Mesenchymal stem cell (in vitro differentiated cells and primary cell): ENCODE results near the gene GATB.

Experiments used
- DNase-seq: peaks from one replicate; pipeline ENCODE4 v3.0.0-alpha.2; 2013
- H2AFZ ChIP-seq: one replicate; pipeline ENCODE4 v1.6.1; 2013; ENCODE audit warnings: low read depth, mild to moderate bottlenecking, control low read depth, inconsistent platforms, low read length, moderate library complexity
- H2AK5ac ChIP-seq: 2 replicates; pipeline ENCODE4 v1.6.1; 2013; ENCODE audit warnings: low read length, moderate library complexity, mild to moderate bottlenecking, inconsistent platforms; ENCODE audit not compliant: severe bottlenecking
- H2BK120ac ChIP-seq: one replicate; pipeline ENCODE4 v1.6.1; 2013; ENCODE audit warnings: low read depth, mild to moderate bottlenecking, inconsistent platforms, low read length, moderate library complexity
- H2BK12ac ChIP-seq, 2 experiments: one replicate each; pipeline ENCODE4 v1.6.1; 2013; ENCODE audit warnings: inconsistent platforms in 2 of 2, low read length in 2 of 2, mild to moderate bottlenecking in 2 of 2, moderate library complexity in 2 of 2, control low read depth in 1 of 2
- H2BK15ac ChIP-seq: one replicate; pipeline ENCODE4 v1.6.1; 2013; ENCODE audit warnings: mild to moderate bottlenecking, low read depth, inconsistent platforms; ENCODE audit not compliant: poor library complexity, severe bottlenecking
- H2BK5ac ChIP-seq: 2 replicates; pipeline ENCODE4 v1.6.1; 2013; ENCODE audit warnings: low read depth, mild to moderate bottlenecking, low read length, control low read depth, inconsistent platforms; ENCODE audit not compliant: poor library complexity, severe bottlenecking
- H3K14ac ChIP-seq, 2 experiments: one replicate each; pipeline ENCODE4 v1.6.1; 2013; ENCODE audit warnings: inconsistent platforms in 2 of 2, low read length in 2 of 2, control low read depth in 1 of 2, mild to moderate bottlenecking in 1 of 2, moderate library complexity in 1 of 2
- H3K18ac ChIP-seq, 2 experiments: one replicate each; pipeline ENCODE4 v1.6.1; 2013; ENCODE audit warnings: inconsistent platforms in 2 of 2, low read length in 2 of 2, control low read depth in 1 of 2, low read depth in 1 of 2, mild to moderate bottlenecking in 1 of 2
- H3K23ac ChIP-seq, 2 experiments: one replicate each; pipeline ENCODE4 v1.6.1; 2013; ENCODE audit warnings: inconsistent platforms in 2 of 2, low read length in 2 of 2, mild to moderate bottlenecking in 2 of 2, moderate library complexity in 2 of 2, control low read depth in 1 of 2
- H3K27ac ChIP-seq: 2 replicates; pipeline ENCODE4 v1.5.1; 2013; ENCODE audit warnings: mild to moderate bottlenecking, moderate library complexity, low read length, control low read depth, inconsistent platforms; ENCODE audit not compliant: poor library complexity, severe bottlenecking
- H3K27me3 ChIP-seq, 2 experiments: 2 replicates each; pipeline versions ENCODE4 v1.6.1 to v1.7.0; 2013; ENCODE audit warnings: low read length in 2 of 2, mild to moderate bottlenecking in 2 of 2, moderate library complexity in 2 of 2, control low read depth in 1 of 2, inconsistent platforms in 1 of 2; ENCODE audit not compliant: control insufficient read depth in 1 of 2, insufficient read depth in 1 of 2
- H3K36me3 ChIP-seq, 2 experiments: 2 replicates each; pipeline versions ENCODE4 v1.6.1 to v1.7.0; 2013; ENCODE audit warnings: low read length in 2 of 2, control low read depth in 1 of 2, inconsistent platforms in 1 of 2, low read depth in 1 of 2, mild to moderate bottlenecking in 1 of 2; ENCODE audit not compliant: insufficient read depth in 2 of 2, control insufficient read depth in 1 of 2
- H3K4ac ChIP-seq, 2 experiments: one replicate each; pipeline ENCODE4 v1.6.1; 2013; ENCODE audit warnings: inconsistent platforms in 2 of 2, low read length in 2 of 2, mild to moderate bottlenecking in 2 of 2, moderate library complexity in 2 of 2, control low read depth in 1 of 2, low read depth in 1 of 2
- H3K4me1 ChIP-seq: 2 replicates; pipeline ENCODE4 v1.6.1; 2013; ENCODE audit warnings: low read depth, low read length, control low read depth; ENCODE audit not compliant: control insufficient read depth, insufficient read depth
- H3K4me2 ChIP-seq: 2 replicates; pipeline ENCODE4 v1.6.1; 2013; ENCODE audit warnings: low read length, mild to moderate bottlenecking, inconsistent platforms; ENCODE audit not compliant: poor library complexity, severe bottlenecking
- H3K4me3 ChIP-seq, 2 experiments: 2 replicates each; pipeline versions ENCODE4 v1.5.1 to v1.7.0; 2013; ENCODE audit warnings: low read length in 2 of 2, mild to moderate bottlenecking in 2 of 2, control low read depth in 1 of 2, low read depth in 1 of 2; ENCODE audit not compliant: insufficient read depth in 1 of 2
- H3K79me1 ChIP-seq: replicated peaks from 2 replicates; pipeline ENCODE4 v1.6.1; 2013; ENCODE audit warnings: mild to moderate bottlenecking, control low read depth, low read length, inconsistent platforms; ENCODE audit not compliant: poor library complexity, severe bottlenecking
- H3K9ac ChIP-seq: 2 replicates; pipeline ENCODE4 v1.7.0; 2013; ENCODE audit warnings: mild to moderate bottlenecking, low read length, moderate library complexity
- H3K9me3 ChIP-seq: 2 replicates; pipeline ENCODE4 v1.7.0; 2013; ENCODE audit warnings: mild to moderate bottlenecking, low read length; ENCODE audit not compliant: control insufficient read depth
- H4K8ac ChIP-seq: one replicate; pipeline ENCODE4 v1.6.1; 2013; ENCODE audit warnings: inconsistent platforms, mild to moderate bottlenecking, low read length, moderate library complexity
- H4K91ac ChIP-seq: one replicate; pipeline ENCODE4 v1.6.1; 2013; ENCODE audit warnings: mild to moderate bottlenecking, low read length, inconsistent platforms
- WGBS: methylation state at CpG from one replicate; pipeline ENCODE4 v1.1.7; 2013; ENCODE audit warnings: mixed read lengths; 5-methylcytosine and 5-hydroxymethylcytosine counted together

Gene GATB

DNA sequence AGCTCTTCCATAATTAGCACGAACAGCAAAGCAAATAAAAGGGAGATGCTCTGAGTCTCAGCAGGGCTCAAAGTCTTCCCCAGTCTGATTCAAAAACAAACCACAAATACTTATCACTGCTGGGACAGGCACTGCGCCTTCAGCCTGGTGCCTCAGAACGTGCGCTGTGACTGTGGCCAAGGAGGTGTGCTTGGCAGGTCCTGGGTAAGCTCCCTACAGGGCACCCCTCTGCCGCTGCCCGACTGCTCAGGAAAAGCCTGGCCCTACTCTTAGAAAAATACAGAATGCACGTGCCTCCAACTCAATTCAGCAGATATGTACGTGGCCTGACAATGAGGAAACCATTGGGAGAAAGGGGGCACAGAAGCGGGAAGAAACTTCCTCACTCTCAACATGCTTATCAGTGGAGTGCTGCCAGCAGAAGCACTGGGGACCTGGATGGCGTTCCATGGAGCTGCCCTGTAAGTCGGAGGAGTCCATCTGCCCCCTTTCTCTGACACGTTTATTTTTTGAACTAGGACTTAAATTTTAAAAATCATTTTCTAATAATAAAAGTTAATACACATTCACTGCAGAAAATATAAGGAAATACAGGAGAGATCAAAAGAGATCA lies 86.8 kb downstream of the GATB start:
- Histone ChIP-seq H2BK120ac (no peak overlapping the region), H4K91ac (no peak overlapping the region), H3K4me2 (no peak overlapping the region), H4K8ac (no peak overlapping the region), H3K9ac (peak overlapping the region; percentile 35), H3K14ac (no peak overlapping the region), H3K23ac (no peak overlapping the region), H3K4ac (peak overlapping the region in 1 of 2 experiments; percentile 27), H2BK12ac (peak overlapping the region in 1 of 2 experiments; percentile 8), H2AK5ac (no peak overlapping the region), H3K9me3 (no peaks in the 10 kb centered on the region), H3K79me1 (no peaks in the 10 kb centered on the region), H2BK5ac (no peak overlapping the region), H3K27me3 (no peaks in the 10 kb centered on the region), H3K18ac (no peak overlapping the region), H2AFZ (no peak overlapping the region), H3K4me1 (peaks cover 15% of the 10 kb centered on the region), H3K4me3 (no peak overlapping the region), H3K36me3 (peaks cover under 1 to 10% of the 10 kb centered on the region in 2 experiments), H3K27ac (no peak overlapping the region), H2BK15ac (no peak overlapping the region)
- 91% methylated on average over 9 of the region's 12 CpGs for WGBS
- DNase-seq = no peak

DNA sequence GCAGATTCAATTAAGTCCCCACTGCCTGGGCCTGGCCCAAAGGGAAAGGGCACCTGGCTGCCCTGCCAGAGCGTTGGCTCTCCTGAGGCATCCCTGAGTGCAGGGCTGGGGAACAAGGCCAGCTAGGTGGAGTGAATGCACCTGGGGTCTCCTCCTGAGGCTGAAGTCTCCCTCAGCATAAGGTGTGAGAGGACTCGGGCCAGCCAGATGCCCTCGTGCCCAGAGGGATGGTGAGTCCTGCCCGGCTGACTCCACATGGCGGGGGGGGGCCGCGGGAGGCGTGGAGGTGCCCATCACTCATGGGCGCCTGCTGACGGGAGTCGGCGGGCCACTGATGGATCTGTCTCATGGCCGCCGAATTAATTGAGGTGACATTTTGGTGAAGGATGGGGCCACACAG lies 87.8 kb downstream of the GATB start:
- Histone ChIP-seq H3K9ac (no peak overlapping the region), H3K36me3 (peaks cover 0 to 10% of the 10 kb centered on the region in 2 experiments), H3K18ac (no peak overlapping the region), H2AFZ (no peak overlapping the region), H3K4me3 (no peak overlapping the region), H3K14ac (no peak overlapping the region), H2AK5ac (no peak overlapping the region), H3K4me2 (no peak overlapping the region), H3K23ac (no peak overlapping the region), H3K4me1 (peaks cover 17% of the 10 kb centered on the region), H4K91ac (no peak overlapping the region), H2BK15ac (peak overlapping the region; percentile 19), H2BK12ac (peak overlapping the region in 1 of 2 experiments; percentile 51), H3K4ac (peak overlapping the region in 1 of 2 experiments; percentile 75), H3K27ac (no peak overlapping the region), H2BK120ac (no peak overlapping the region), H4K8ac (no peak overlapping the region), H3K27me3 (no peaks in the 10 kb centered on the region), H2BK5ac (no peak overlapping the region), H3K79me1 (no peaks in the 10 kb centered on the region), H3K9me3 (no peaks in the 10 kb centered on the region)
- DNase-seq = no peak
- 98% methylated on average over 14 of the region's 14 CpGs for WGBS

DNA sequence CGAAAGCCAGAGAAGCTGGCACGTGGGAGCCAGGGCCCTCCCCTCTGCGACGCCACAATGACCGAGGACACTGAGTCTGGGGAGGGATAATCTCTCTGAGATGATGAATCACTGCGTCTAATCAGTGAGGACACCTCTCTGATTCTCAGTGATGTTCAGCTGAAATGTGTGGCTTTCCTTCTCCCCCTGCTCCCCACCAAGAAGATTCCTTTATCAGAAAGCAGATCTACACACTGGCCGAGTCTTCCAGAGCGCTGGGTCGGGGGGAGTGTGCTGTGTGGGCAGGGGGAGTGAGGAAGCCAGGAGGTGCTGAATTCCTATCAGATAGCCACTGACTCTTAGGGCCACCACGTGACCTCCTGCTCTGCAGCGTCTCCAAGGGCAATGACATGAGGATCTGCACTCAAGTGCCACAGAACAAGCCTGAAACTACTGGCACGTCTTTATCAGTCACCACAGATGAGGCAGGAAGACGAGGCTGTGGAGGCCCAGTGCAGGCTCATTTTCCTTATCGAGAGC lies 89.2 kb downstream of the GATB start:
- Histone ChIP-seq H2AFZ (no peak overlapping the region), H3K4ac (no peak overlapping the region), H3K14ac (no peak overlapping the region), H3K27me3 (no peaks in the 10 kb centered on the region), H3K4me1 (peaks cover 15% of the 10 kb centered on the region), H2BK5ac (no peak overlapping the region), H2BK12ac (no peak overlapping the region), H3K18ac (peak overlapping the region; percentile 0 to 63), H4K91ac (no peak overlapping the region), H3K4me3 (no peak overlapping the region), H3K23ac (no peak overlapping the region), H4K8ac (peak overlapping the region; percentile 43), H3K4me2 (no peak overlapping the region), H2BK15ac (no peak overlapping the region), H3K9me3 (no peaks in the 10 kb centered on the region), H2BK120ac (no peak overlapping the region), H3K27ac (no peak overlapping the region), H2AK5ac (no peak overlapping the region), H3K9ac (no peak overlapping the region), H3K79me1 (no peaks in the 10 kb centered on the region), H3K36me3 (peaks cover 0 to 10% of the 10 kb centered on the region in 2 experiments)
- 36% methylated on average over 10 of the region's 14 CpGs for WGBS
- peak; percentile 62 for DNase-seq

DNA sequence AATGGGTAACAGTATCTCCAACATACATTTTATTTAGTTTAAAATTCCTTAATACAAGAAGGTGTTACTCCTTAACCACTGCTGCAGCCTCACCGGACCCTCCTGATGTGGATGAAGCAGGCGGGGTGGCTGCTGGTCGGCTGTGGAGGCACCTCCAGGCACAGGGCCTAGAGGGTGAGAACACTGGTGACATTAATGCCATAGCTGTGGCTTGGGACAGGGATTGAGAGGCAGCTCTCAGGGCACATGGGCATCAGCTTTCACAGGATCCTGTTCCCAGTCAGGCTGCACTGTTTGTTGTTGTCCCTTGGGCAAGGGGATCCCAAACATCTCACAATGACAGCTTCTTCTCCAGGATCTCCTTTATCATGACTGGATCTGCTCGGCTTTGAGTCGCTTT lies 90.0 kb downstream of the GATB start:
- Histone ChIP-seq H3K27ac (no peak overlapping the region), H2BK120ac (no peak overlapping the region), H3K23ac (no peak overlapping the region), H3K4me2 (no peak overlapping the region), H2BK5ac (no peak overlapping the region), H2BK12ac (peak overlapping the region in 1 of 2 experiments; percentile 17), H2AK5ac (no peak overlapping the region), H3K14ac (no peak overlapping the region), H4K8ac (no peak overlapping the region), H3K36me3 (peaks cover 0 to 10% of the 10 kb centered on the region in 2 experiments), H3K4me1 (peaks cover 11% of the 10 kb centered on the region), H3K18ac (peak overlapping the region in 1 of 2 experiments; percentile 40), H3K9ac (no peak overlapping the region), H2BK15ac (no peak overlapping the region), H3K9me3 (no peaks in the 10 kb centered on the region), H3K4me3 (no peak overlapping the region), H3K4ac (no peak overlapping the region), H3K79me1 (no peaks in the 10 kb centered on the region), H3K27me3 (no peaks in the 10 kb centered on the region), H2AFZ (no peak overlapping the region), H4K91ac (no peak overlapping the region)
- WGBS = 89% methylated on average over 3 of the region's 5 CpGs
- peak; percentile 10 for DNase-seq
